Panc1 (cell line): ENCODE results near the gene TSTD2.
"Not testable (repeated sequence)": the region's sequence is repeated elsewhere in the genome, so short reads cannot be mapped to it uniquely, and the experiment has no call there.

Source experiments
- SIN3A ChIP-seq: IDR thresholded peaks from 2 replicates; pipeline ENCODE4 v1.6.1; 2012; ENCODE audit warnings: low read depth, mild to moderate bottlenecking, low read length, moderate library complexity, borderline replicate concordance; ENCODE audit not compliant: insufficient read depth
- TF ChIP-seq, protein P1 (sequence below): fragments of 450-650 bp; IDR thresholded peaks from 2 replicates; pipeline ENCODE4 v1.5.1; 2017; ENCODE audit warnings: mild to moderate bottlenecking

DNA sequence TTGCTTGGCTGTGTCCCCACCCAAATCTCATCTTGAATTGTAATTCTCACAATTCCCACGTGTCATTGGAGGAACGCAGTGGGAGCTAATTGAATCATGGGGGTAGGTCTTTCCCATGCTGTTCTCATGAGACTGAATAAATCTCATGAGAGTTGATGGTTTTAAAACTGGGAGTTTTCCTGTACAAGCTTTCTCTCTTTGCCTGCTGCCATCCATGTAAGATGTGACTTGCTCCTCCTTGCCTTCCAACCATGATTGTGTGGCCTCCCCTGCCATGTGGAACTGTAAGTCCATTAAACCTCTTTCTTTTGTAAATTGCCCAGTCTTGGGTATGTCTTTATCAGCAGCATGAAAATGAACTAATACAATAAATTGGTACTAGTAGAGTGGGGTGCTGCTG is 13.1 kb downstream of the TSTD2 start:
- TF ChIP-seq, protein P1, sequence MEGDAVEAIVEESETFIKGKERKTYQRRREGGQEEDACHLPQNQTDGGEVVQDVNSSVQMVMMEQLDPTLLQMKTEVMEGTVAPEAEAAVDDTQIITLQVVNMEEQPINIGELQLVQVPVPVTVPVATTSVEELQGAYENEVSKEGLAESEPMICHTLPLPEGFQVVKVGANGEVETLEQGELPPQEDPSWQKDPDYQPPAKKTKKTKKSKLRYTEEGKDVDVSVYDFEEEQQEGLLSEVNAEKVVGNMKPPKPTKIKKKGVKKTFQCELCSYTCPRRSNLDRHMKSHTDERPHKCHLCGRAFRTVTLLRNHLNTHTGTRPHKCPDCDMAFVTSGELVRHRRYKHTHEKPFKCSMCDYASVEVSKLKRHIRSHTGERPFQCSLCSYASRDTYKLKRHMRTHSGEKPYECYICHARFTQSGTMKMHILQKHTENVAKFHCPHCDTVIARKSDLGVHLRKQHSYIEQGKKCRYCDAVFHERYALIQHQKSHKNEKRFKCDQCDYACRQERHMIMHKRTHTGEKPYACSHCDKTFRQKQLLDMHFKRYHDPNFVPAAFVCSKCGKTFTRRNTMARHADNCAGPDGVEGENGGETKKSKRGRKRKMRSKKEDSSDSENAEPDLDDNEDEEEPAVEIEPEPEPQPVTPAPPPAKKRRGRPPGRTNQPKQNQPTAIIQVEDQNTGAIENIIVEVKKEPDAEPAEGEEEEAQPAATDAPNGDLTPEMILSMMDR, result not testable (repeated sequence)
- not testable (repeated sequence) for TF ChIP-seq SIN3A
